KMS-11 (cell line): Measurements from ENCODE around the gene KIAA1958.

ENCODE experiments used
- H2AFZ ChIP-seq: fragments of 200-600 bp; sonication (generic); 2 replicates; pipeline ENCODE4 v1.6.1; 2016; ENCODE audit warnings: antibody characterized with exemption, mixed run types, low read depth
- H3K27ac ChIP-seq: fragments of 200-600 bp; sonication (generic); 2 replicates; pipeline ENCODE4 v1.6.1; 2016; ENCODE audit warnings: mild to moderate bottlenecking, mixed run types
- H3K27me3 ChIP-seq: fragments of 200-600 bp; sonication (generic); 2 replicates; pipeline ENCODE4 v1.6.1; 2017; ENCODE audit warnings: mild to moderate bottlenecking, low read depth, mixed run types, moderate library complexity; ENCODE audit not compliant: insufficient read depth
- H3K36me3 ChIP-seq: fragments of 200-600 bp; sonication (generic); 2 replicates; pipeline ENCODE4 v1.6.1; 2017; ENCODE audit warnings: mild to moderate bottlenecking, mixed run types; ENCODE audit not compliant: insufficient read depth
- H3K4me1 ChIP-seq: fragments of 200-600 bp; sonication (generic); 2 replicates; pipeline ENCODE4 v1.6.1; 2016; ENCODE audit warnings: mild to moderate bottlenecking, low read depth, mixed run types; ENCODE audit not compliant: poor library complexity, severe bottlenecking
- H3K4me2 ChIP-seq: fragments of 200-600 bp; sonication (generic); 2 replicates; pipeline ENCODE4 v1.7.0; 2016; ENCODE audit warnings: mild to moderate bottlenecking, mixed run types
- H3K4me3 ChIP-seq: fragments of 200-600 bp; sonication (generic); IDR thresholded peaks from 2 replicates; pipeline ENCODE4 v1.6.1; 2017; ENCODE audit warnings: low read depth, low read length, mixed read lengths; ENCODE audit not compliant: insufficient read depth
- H3K79me2 ChIP-seq: fragments of 200-600 bp; sonication (generic); 2 replicates; pipeline ENCODE4 v1.6.1; 2016; ENCODE audit warnings: low read depth, mixed run types; ENCODE audit not compliant: insufficient read depth
- H3K9ac ChIP-seq: fragments of 200-600 bp; sonication (generic); 2 replicates; pipeline ENCODE4 v1.6.1; 2016; ENCODE audit warnings: mild to moderate bottlenecking, mixed run types
- H4K20me1 ChIP-seq: fragments of 200-600 bp; sonication (generic); 2 replicates; pipeline ENCODE4 v1.6.1; 2016; ENCODE audit warnings: mild to moderate bottlenecking, mixed run types; ENCODE audit not compliant: insufficient read depth
- CTCF ChIP-seq: fragments of 200-600 bp; sonication (generic); conservative IDR thresholded peaks from 2 replicates; pipeline ENCODE4 v1.6.1; 2017; ENCODE audit warnings: low read depth, mild to moderate bottlenecking, antibody characterized with exemption, low read length, moderate library complexity, mixed read lengths

Gene KIAA1958

GRCh38 chr9:112705768-112706427 is 219.3 kb downstream of the KIAA1958 start:
- peaks cover 8% of the 10 kb centered on the region for H3K79me2 ChIP-seq
- no peak overlapping the region for H3K27ac ChIP-seq

GRCh38 chr9:112711050-112711689 is 224.5 kb downstream of the KIAA1958 start:
- H3K4me1 ChIP-seq, result no peaks in the 10 kb centered on the region
- no peak overlapping the region for H3K4me3 ChIP-seq
- H3K79me2 ChIP-seq, result peaks cover 43% of the 10 kb centered on the region
- H3K27ac ChIP-seq, result no peak overlapping the region
- no peak for TF ChIP-seq CTCF
- no peak overlapping the region for H2AFZ ChIP-seq
- H3K36me3 ChIP-seq, result peaks cover 5% of the 10 kb centered on the region; the same call in 1 of the 2 replicates
- no peak overlapping the region for H3K9ac ChIP-seq
- no peaks in the 10 kb centered on the region; the same call in 1 of the 2 replicates for H4K20me1 ChIP-seq
- H3K27me3 ChIP-seq, result no peaks in the 10 kb centered on the region
- H3K4me2 ChIP-seq, result no peak overlapping the region

More at GRCh38 chr9:112705768-112706427, 219.3 kb downstream of the KIAA1958 start:
- H3K4me1 ChIP-seq, result peaks cover 5% of the 10 kb centered on the region
- no peak overlapping the region for H3K4me2 ChIP-seq
- no peak overlapping the region for H3K9ac ChIP-seq
- no peak overlapping the region for H2AFZ ChIP-seq
- H4K20me1 ChIP-seq, result no peaks in the 10 kb centered on the region; the same call in none of the 2 replicates
- H3K36me3 ChIP-seq, result no peaks in the 10 kb centered on the region
- H3K27me3 ChIP-seq, result no peaks in the 10 kb centered on the region
- H3K4me3 ChIP-seq, result no peak overlapping the region
- no peak for TF ChIP-seq CTCF

GRCh38 chr9:112712678-112713077 is 226.1 kb downstream of the KIAA1958 start:
- Histone ChIP-seq H3K27ac (no peak overlapping the region), H3K9ac (no peak overlapping the region), H3K79me2 (peaks cover 52% of the 10 kb centered on the region), H3K27me3 (no peaks in the 10 kb centered on the region), H3K4me2 (no peak overlapping the region), H2AFZ (no peak overlapping the region), H4K20me1 (no peaks in the 10 kb centered on the region; the same call in 1 of the 2 replicates), H3K36me3 (peaks cover 5% of the 10 kb centered on the region; the same call in 1 of the 2 replicates), H3K4me1 (peaks cover 8% of the 10 kb centered on the region), H3K4me3 (no peak overlapping the region)
- TF ChIP-seq CTCF, result no peak

GRCh38 chr9:112717661-112718331 is 231.2 kb downstream of the KIAA1958 start, which contains the start of gene INIP:
INIP (minus strand) TSS chr9:112718117; CDS start chr9:112716485, 1,632 bp downstream.
- H4K20me1 ChIP-seq, result no peaks in the 10 kb centered on the region
- no peak for TF ChIP-seq CTCF
- peak within 1 kb of the TSS; percentile 59 for H3K27ac ChIP-seq
- H3K79me2 ChIP-seq, result peaks cover 35% of the 10 kb centered on the region
- no peaks in the 10 kb centered on the region for H3K36me3 ChIP-seq
- no peak within 1 kb of the TSS for H3K4me3 ChIP-seq
- H3K4me1 ChIP-seq, result peaks cover 30% of the 10 kb centered on the region
- peak within 1 kb of the TSS; percentile 82 for H3K4me2 ChIP-seq
- no peaks in the 10 kb centered on the region for H3K27me3 ChIP-seq
- H3K9ac ChIP-seq, result peak within 1 kb of the TSS; percentile 66
- H2AFZ ChIP-seq, result peak within 1 kb of the TSS; percentile 88
